ENCODE results near the gene PHKB. TPM values are rescaled to one million over a fixed set of nuclear protein-coding genes. Genes with fewer than 3 reads are reported as not detected.

PHKB gene
- total RNA-seq, 1 donor from 2014 or later: 109 TPM

GRCh38 chr16:47574091-47575054 lies 113.2 kb downstream of the PHKB start:
- Histone ChIP-seq H3K4me1 (no peaks in the 10 kb centered on the region), H3K36me3 (no peaks in the 10 kb centered on the region), H3K79me2 (ENCODE audit: low read depth) (no peaks in the 10 kb centered on the region), H3K9me3 (ENCODE audit: low read depth) (no peaks in the 10 kb centered on the region), H2AFZ (replicated peaks) (no peak overlapping the region), H3K27ac (no peak overlapping the region), H3K9ac (no peak overlapping the region), H3K4me3 (no peak overlapping the region), H3K4me2 (no peak overlapping the region), H3F3A (ENCODE audit: low read depth) (no peaks in the 10 kb centered on the region), H4K20me1 (ENCODE audit: low read depth) (no peaks in the 10 kb centered on the region), H3K27me3 (no peaks in the 10 kb centered on the region)
- Mint-ChIP-seq H3K4me1 (no peaks in the 10 kb centered on the region), H3K36me3 (peaks cover 9% of the 10 kb centered on the region), H3K9me3 (peaks cover 2% of the 10 kb centered on the region), H3K27ac (no peak overlapping the region), H3K4me3 (no peak overlapping the region), H3K27me3 (ENCODE audit: insufficient read depth, low read depth) (peaks cover 2% of the 10 kb centered on the region)
- peak; percentile 5 for DNase-seq (ENCODE audit: low spot score)
- no peak for TF ChIP-seq CTCF (IDR thresholded peaks at IDR 0.05)
- TF ChIP-seq EZH2phosphoT487 (IDR thresholded peaks at IDR 0.05): no peak
- TF ChIP-seq EZH2 (IDR thresholded peaks at IDR 0.05): no peak

GRCh38 chr16:47577029-47577428 lies 115.9 kb downstream of the PHKB start:
- no peaks in the 10 kb centered on the region for H3K27me3 ChIP-seq
- H3K36me3 Mint-ChIP-seq: peaks cover 9% of the 10 kb centered on the region
- H2AFZ ChIP-seq (replicated peaks): no peak overlapping the region
- no peaks in the 10 kb centered on the region for H3K4me1 ChIP-seq
- H3K4me3 Mint-ChIP-seq: no peak overlapping the region
- no peak overlapping the region for H3K27ac ChIP-seq
- DNase-seq (ENCODE audit: low spot score): no peak
- H3K4me3 ChIP-seq: no peak overlapping the region
- H3F3A ChIP-seq (ENCODE audit: low read depth): no peaks in the 10 kb centered on the region
- no peak overlapping the region for H3K9ac ChIP-seq
- H3K27me3 Mint-ChIP-seq (ENCODE audit: insufficient read depth, low read depth): peaks cover 2% of the 10 kb centered on the region
- H3K36me3 ChIP-seq: no peaks in the 10 kb centered on the region
- no peak overlapping the region for H3K27ac Mint-ChIP-seq
- H4K20me1 ChIP-seq (ENCODE audit: low read depth): no peaks in the 10 kb centered on the region
- no peaks in the 10 kb centered on the region for H3K4me1 Mint-ChIP-seq
- H3K4me2 ChIP-seq: no peak overlapping the region
- no peak for TF ChIP-seq EZH2phosphoT487 (IDR thresholded peaks at IDR 0.05)
- TF ChIP-seq EZH2 (IDR thresholded peaks at IDR 0.05): no peak
- no peak for TF ChIP-seq CTCF (IDR thresholded peaks at IDR 0.05)
- no peaks in the 10 kb centered on the region for H3K79me2 ChIP-seq (ENCODE audit: low read depth)
- peaks cover 2% of the 10 kb centered on the region for H3K9me3 Mint-ChIP-seq
- H3K9me3 ChIP-seq (ENCODE audit: low read depth): no peaks in the 10 kb centered on the region

GRCh38 chr16:47578033-47578432 lies 116.9 kb downstream of the PHKB start:
- Histone ChIP-seq H3K79me2 (ENCODE audit: low read depth) (no peaks in the 10 kb centered on the region), H3K4me1 (no peaks in the 10 kb centered on the region), H3K9me3 (ENCODE audit: low read depth) (no peaks in the 10 kb centered on the region), H3K36me3 (no peaks in the 10 kb centered on the region), H3F3A (ENCODE audit: low read depth) (no peaks in the 10 kb centered on the region), H3K27me3 (no peaks in the 10 kb centered on the region), H3K9ac (no peak overlapping the region), H3K27ac (no peak overlapping the region), H3K4me3 (no peak overlapping the region), H2AFZ (replicated peaks) (no peak overlapping the region), H4K20me1 (ENCODE audit: low read depth) (no peaks in the 10 kb centered on the region), H3K4me2 (no peak overlapping the region)
- Mint-ChIP-seq H3K9me3 (peaks cover 2% of the 10 kb centered on the region), H3K4me1 (no peaks in the 10 kb centered on the region), H3K4me3 (no peak overlapping the region), H3K27ac (no peak overlapping the region), H3K36me3 (peaks cover 12% of the 10 kb centered on the region), H3K27me3 (ENCODE audit: insufficient read depth, low read depth) (no peaks in the 10 kb centered on the region)
- no peak for DNase-seq (ENCODE audit: low spot score)
- TF ChIP-seq CTCF (IDR thresholded peaks at IDR 0.05) (no peak), EZH2phosphoT487 (IDR thresholded peaks at IDR 0.05) (no peak), EZH2 (IDR thresholded peaks at IDR 0.05) (no peak)

Measured in neural progenitor cell (in vitro differentiated cells).